ENCODE results near the gene KSR1. TPM values are rescaled to one million over a fixed set of nuclear protein-coding genes. Genes with fewer than 3 reads are reported as not detected.
"Not testable (repeated sequence)": the region's sequence is repeated elsewhere in the genome, so short reads cannot be mapped to it uniquely, and the experiment has no call there.

Gene KSR1
- total and polyA plus RNA-seq, 2 donors = 22.7 to 27.3 TPM

DNA sequence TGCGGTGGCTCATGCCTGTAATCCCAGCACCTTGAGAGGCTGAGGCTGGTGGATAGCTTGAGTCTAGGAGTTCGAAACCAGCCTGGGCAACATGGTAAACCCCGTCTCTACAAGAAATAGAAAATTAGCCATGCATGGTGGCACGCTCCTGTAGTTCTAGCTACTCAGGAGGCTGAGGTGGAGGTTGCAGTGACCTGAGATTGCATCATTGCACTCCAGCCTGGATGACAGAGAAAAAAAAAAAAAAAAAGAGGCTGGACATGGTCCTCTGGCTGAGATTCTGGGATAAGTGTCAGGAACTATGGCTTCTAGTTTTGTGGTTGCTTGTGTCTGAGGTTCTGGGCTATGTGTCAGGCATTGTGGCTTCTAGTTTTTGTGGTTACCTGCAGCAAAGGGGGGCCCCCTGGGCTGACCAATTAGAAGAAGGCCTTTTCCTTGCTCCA, 7.0 kb downstream of the KSR1 start:
- Histone ChIP-seq H3K4me3 (ENCODE audit: low read depth, low read length) (no peak overlapping the region), H3K27ac (ENCODE audit: low read depth) (no peak overlapping the region), H3K36me3 (ENCODE audit: insufficient read depth) (no peaks in the 10 kb centered on the region), H3K4me1 (ENCODE audit: insufficient read depth) (no peaks in the 10 kb centered on the region)
- no peak for DNase-seq (ENCODE audit: extremely low spot score)
- WGBS = 100% methylated on average over 4 of the region's 4 CpGs

DNA sequence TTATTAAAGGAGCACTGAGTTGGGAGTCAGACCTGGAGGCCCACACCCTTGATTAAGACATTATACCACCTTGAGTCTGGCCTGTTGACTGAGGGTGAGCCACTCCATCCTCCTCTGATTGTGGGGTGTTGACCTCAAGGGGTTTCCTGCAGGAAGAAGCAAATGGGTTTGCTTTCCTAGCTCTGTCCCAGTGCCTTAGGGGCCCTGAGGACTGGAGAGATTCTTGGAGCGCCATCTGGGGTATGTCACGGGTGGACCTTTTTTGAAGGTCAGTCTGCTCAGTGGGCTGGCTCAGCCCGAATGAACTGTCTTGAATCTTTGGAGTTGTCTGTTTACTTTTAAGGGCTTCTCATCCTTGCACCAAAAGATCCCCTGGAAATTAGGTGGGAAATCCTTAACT, 7.8 kb downstream of the KSR1 start:
- H3K4me3 ChIP-seq (ENCODE audit: low read depth, low read length); H3K36me3 ChIP-seq (ENCODE audit: insufficient read depth); H3K27ac ChIP-seq (ENCODE audit: low read depth); DNase-seq (ENCODE audit: extremely low spot score); H3K4me1 ChIP-seq (ENCODE audit: insufficient read depth): not testable (repeated sequence)
- 94% methylated on average over 3 of the region's 3 CpGs for WGBS

DNA sequence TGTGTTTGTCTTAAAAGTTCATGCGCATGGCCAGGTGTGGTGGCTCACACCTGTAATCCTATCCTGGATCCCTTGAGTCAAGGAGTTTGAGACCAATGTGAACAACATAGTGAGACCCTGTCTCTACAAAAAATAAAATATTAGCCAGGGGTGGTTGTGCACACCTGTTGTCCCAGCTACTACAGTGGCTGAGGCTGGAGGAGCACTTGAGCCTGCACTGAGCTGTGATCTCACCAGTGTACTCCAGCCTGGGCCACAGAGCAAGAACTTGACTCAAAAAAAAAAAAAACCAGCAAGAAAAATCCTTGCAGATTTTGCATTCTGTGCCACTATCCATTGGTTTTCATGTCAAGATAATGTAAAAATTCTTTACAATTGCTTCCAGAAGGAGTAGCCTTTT, 8.2 kb downstream of the KSR1 start:
- no peak overlapping the region for H3K27ac ChIP-seq (ENCODE audit: low read depth)
- 100% methylated on average over 1 of the region's 1 CpG for WGBS
- H3K4me3 ChIP-seq (ENCODE audit: low read depth, low read length) = no peak overlapping the region
- H3K36me3 ChIP-seq (ENCODE audit: insufficient read depth) = no peaks in the 10 kb centered on the region
- no peaks in the 10 kb centered on the region for H3K4me1 ChIP-seq (ENCODE audit: insufficient read depth)
- DNase-seq (ENCODE audit: extremely low spot score) = no peak

DNA sequence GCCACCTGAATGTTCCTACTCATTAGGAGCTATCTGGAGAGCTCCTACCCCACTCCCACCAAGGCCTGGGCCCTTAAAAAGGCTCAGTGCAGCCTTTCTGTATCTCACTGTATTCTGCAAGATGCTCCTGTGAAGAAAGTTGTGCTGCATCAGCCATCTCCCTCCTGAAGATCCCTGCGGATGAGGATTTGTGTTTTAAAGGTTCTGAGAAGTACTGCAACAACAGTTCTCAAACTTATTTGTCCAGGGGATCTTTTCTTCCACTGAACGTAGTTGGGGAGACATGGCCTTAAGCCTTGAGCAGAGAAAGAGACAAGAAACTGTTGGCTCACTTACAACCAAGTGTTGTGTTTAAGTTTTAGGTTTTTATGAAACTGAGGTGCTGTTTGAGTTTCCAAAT, 9.6 kb downstream of the KSR1 start:
- H3K27ac ChIP-seq (ENCODE audit: low read depth); DNase-seq (ENCODE audit: extremely low spot score); H3K4me1 ChIP-seq (ENCODE audit: insufficient read depth); H3K36me3 ChIP-seq (ENCODE audit: insufficient read depth); H3K4me3 ChIP-seq (ENCODE audit: low read depth, low read length): not testable (repeated sequence)
- 90% methylated on average over 2 of the region's 2 CpGs for WGBS

DNA sequence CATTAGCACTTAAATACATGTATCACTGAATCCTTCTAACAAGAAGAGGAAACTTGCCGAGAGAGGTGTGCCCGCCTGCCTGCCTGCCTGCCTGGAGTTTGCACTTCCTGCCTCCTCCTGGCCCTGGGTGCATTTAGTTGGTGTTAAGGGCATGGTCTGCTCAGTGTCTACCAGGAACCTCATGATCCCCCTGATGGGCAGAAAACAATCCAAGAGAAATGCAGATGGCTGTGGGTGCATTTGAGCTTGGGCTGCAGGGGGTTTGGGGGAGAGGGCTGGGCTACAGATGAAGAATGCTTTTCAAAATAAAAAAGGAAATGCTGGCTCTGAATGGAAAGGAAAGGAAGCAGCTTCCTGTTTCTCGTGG, 10.1 kb downstream of the KSR1 start:
- no peak overlapping the region for H3K27ac ChIP-seq (ENCODE audit: low read depth)
- no peaks in the 10 kb centered on the region for H3K4me1 ChIP-seq (ENCODE audit: insufficient read depth)
- no peak for DNase-seq (ENCODE audit: extremely low spot score)
- no peaks in the 10 kb centered on the region for H3K36me3 ChIP-seq (ENCODE audit: insufficient read depth)
- WGBS = 61% methylated on average over 3 of the region's 3 CpGs
- no peak overlapping the region for H3K4me3 ChIP-seq (ENCODE audit: low read depth, low read length)

DNA sequence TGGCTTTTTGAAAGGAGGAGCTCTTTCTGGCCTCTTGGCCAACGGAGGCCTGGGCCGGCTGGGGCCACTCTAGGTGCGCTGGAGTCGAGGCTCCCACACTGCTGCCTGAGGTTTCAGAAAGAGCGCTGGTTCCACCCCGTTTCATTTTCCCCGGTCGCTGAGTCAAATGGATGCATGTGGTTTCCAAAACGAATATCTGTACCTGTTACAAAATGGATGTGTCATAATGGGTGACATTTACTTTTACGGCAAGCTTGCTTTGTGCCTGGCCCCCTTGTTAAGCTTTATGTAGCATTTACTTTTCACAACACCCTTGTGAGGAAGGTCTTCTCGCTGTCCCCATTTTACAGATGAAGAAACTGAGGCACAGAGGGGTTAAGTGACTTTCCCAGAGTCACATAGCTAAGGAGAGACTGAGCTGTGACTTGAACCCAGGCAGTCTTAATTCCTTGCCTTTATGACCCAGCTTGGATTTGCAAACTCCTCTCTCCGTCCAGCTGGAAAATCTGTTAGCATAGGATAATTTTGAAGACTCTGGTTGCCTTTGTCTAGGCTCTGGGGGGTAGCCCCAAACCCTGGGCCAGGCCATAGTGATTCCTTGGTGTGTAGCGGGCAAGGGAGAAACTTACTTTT, 10.6 kb downstream of the KSR1 start:
- no peak overlapping the region for H3K27ac ChIP-seq (ENCODE audit: low read depth)

DNA sequence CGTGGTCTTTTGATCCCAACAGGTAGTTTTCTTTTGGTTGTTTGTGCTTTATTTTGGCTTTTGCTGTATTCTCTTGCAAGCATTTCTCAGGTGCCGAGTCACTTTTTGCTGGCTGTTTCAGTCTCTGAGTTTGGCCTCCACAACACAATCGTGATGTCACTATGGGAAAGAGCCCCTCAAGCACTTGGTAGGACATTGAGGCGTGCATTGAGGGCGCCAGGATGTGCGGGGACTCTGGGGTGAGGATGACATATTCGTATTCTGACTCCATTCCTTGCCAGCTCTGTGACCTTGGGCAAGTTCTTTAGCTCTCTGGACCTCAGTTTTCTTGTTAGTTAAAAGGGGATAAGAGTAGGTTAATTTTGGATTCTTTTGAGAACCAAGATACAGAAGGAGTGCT, 13.0 kb downstream of the KSR1 start:
- WGBS = 90% methylated on average over 7 of the region's 7 CpGs
- DNase-seq (ENCODE audit: extremely low spot score) = no peak

More for the DNA sequence above, 10.6 kb downstream of the KSR1 start:
- WGBS = 85% methylated on average over 13 of the region's 13 CpGs
- H3K4me3 ChIP-seq (ENCODE audit: low read depth, low read length) = no peak overlapping the region
- DNase-seq (ENCODE audit: extremely low spot score) = no peak
- H3K4me1 ChIP-seq (ENCODE audit: insufficient read depth) = no peaks in the 10 kb centered on the region
- no peaks in the 10 kb centered on the region for H3K36me3 ChIP-seq (ENCODE audit: insufficient read depth)

DNA sequence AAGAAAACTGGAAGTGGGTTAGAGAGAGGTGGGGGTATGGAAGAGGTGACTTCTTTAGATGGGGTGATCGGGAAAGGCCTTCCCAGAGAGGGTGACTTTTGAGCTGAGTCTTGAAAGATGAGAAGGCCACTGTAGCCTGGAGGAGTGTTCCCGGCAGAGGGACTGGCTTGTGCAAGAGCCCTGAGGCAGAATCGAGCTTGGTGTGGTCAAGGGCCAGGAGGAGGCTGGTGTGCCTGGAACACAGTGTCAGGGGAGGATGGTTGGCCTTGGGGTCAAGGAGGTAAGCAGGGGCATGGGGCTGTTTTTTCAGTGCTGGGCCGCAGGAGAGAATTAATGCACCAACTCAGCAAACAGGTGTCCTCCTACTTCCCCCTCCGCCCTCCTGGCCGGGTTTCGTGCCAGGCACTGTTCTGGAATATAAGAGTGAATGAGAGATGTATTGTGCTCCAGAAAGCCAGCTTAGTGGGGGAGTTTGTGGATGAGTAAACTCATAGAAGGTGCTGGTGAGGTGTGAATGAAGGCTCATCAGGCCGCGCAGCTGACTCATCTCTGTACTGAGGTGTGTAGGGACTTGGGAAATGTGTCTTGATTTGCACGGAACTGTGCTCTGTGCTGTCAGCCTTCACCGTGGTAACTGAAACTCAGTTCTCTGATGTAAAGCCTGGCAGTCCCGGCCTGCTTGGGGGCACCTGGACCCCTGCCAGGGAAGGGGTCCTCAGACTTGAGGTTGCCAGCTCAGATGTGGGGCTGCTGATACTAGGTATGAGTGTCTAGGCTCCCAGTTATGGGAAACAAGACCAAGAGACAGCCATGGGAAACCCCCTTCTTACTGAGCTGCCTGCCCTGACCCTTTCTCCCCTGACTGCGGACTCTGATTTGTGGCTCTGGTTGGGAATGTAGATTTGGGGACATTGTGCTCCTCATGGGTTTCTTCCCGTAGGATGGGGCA, 15.3 kb downstream of the KSR1 start:
- 91% methylated on average over 14 of the region's 14 CpGs for WGBS
- Histone ChIP-seq H3K27ac (ENCODE audit: low read depth) (no peak overlapping the region), H3K4me1 (ENCODE audit: insufficient read depth) (no peaks in the 10 kb centered on the region), H3K36me3 (ENCODE audit: insufficient read depth) (no peaks in the 10 kb centered on the region), H3K4me3 (ENCODE audit: low read depth, low read length) (no peak overlapping the region)
- DNase-seq (ENCODE audit: extremely low spot score) = no peak

More for the DNA sequence above, 13.0 kb downstream of the KSR1 start:
- Histone ChIP-seq H3K27ac (ENCODE audit: low read depth) (no peak overlapping the region), H3K4me3 (ENCODE audit: low read depth, low read length) (no peak overlapping the region), H3K36me3 (ENCODE audit: insufficient read depth) (no peaks in the 10 kb centered on the region), H3K4me1 (ENCODE audit: insufficient read depth) (no peaks in the 10 kb centered on the region)

DNA sequence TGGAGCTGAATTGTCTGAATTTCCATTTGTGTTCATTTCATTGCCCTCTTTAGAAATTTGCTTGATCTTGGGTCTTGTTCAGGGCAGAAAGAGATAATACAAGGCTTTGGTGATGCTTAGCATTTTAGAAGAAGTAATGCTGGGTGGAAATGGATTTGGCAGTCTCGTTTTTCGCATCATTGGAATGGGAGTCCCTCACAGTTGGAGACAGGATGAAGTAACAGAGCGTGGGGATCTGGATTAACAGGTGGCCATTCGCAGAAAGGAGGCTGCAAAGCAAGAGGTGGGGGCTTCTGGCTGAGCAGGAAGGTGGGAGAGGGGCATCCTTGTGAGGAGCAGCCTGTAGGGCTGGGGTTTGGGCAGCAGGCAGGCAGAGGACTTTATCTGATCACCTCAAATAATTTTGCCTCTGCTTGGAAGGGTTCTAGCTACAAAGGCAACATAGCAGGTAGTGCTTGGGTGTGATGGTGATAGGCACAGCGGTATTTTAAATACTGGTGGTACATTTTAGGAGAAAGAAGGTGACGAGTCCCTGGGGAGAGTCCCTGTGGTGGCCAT, 17.0 kb downstream of the KSR1 start:
- WGBS = 91% methylated on average over 6 of the region's 6 CpGs
- Histone ChIP-seq H3K36me3 (ENCODE audit: insufficient read depth) (no peaks in the 10 kb centered on the region), H3K27ac (ENCODE audit: low read depth) (no peak overlapping the region), H3K4me1 (ENCODE audit: insufficient read depth) (no peaks in the 10 kb centered on the region), H3K4me3 (ENCODE audit: low read depth, low read length) (no peak overlapping the region)
- no peak for DNase-seq (ENCODE audit: extremely low spot score)

DNA sequence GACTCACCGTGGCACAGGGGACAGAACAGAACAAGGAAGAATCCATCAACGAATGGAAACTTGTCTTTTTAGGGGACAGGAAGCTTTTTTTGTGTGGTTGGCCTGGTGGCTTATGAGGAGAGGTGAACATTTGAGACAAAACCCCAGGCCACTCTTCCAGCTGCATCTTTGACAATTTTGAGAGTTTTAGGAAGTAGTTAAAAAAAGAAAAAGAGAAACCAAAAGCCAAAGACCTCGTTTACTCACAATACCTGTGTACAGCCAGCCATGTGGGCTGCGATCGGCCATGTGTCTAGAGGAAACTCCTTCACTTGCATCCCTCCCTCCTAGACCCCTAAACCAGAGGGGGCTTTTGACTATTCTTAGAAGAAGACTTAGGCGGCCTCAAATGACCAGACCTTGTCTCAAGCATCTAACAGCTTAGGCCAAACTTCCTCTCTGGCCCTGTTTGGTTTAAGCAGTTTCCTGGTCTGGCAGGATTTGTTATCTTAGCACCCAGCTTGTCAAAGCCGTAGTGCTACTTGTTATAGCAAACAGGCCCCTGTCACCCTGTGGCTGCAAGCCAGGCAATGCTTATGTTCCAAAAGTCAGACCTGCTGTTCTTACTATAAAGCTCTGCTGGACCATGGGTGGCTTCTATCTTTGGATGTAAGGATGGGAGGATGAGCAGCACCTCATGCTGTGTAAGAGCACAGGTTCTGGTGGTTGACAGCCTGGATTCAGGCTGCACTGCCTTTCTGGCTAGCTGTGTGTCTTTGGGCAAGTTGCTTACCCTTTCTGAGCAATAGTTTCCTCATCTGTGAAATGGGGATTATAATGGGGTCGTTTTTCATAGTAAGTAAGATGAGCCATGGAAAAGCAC, 17.7 kb downstream of the KSR1 start:
- no peak overlapping the region for H3K4me3 ChIP-seq (ENCODE audit: low read depth, low read length)
- H3K36me3 ChIP-seq (ENCODE audit: insufficient read depth) = no peaks in the 10 kb centered on the region
- H3K4me1 ChIP-seq (ENCODE audit: insufficient read depth) = no peaks in the 10 kb centered on the region
- H3K27ac ChIP-seq (ENCODE audit: low read depth) = no peak overlapping the region
- no peak for DNase-seq (ENCODE audit: extremely low spot score)
- 57% methylated on average over 8 of the region's 8 CpGs for WGBS

DNA sequence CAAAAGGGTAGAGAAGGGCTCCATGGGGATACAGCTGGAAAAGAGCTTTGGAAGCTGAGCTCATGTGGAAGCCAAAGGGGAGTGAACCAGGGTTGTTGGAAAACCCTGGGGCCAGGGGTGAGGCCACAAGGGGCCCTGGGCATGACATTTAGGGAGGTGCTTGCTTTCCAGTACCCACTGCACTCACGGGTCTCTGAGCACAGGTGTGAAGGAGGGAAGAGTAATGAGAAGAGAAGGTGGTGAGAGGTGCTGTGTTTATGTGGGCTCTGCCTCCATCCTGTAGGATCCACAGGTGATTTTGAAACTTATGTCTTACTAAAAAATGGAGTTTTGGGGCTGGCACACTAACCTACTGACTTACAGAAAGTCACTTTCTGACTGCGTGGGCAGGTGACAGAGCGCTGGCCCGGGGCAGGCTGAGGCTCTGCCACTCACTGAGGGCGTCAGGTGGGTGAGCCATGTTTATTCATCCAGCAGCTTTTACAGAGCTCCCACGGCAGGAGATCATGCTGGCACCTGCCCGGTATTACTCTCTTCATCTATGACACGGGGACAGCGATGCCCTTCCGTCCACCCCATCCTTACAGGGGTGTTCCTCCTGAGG, 18.9 kb downstream of the KSR1 start:
- Histone ChIP-seq H3K27ac (ENCODE audit: low read depth) (no peak overlapping the region), H3K36me3 (ENCODE audit: insufficient read depth) (no peaks in the 10 kb centered on the region), H3K4me1 (ENCODE audit: insufficient read depth) (no peaks in the 10 kb centered on the region), H3K4me3 (ENCODE audit: low read depth, low read length) (no peak overlapping the region)
- DNase-seq (ENCODE audit: extremely low spot score) = no peak
- WGBS = 87% methylated on average over 10 of the region's 10 CpGs

DNA sequence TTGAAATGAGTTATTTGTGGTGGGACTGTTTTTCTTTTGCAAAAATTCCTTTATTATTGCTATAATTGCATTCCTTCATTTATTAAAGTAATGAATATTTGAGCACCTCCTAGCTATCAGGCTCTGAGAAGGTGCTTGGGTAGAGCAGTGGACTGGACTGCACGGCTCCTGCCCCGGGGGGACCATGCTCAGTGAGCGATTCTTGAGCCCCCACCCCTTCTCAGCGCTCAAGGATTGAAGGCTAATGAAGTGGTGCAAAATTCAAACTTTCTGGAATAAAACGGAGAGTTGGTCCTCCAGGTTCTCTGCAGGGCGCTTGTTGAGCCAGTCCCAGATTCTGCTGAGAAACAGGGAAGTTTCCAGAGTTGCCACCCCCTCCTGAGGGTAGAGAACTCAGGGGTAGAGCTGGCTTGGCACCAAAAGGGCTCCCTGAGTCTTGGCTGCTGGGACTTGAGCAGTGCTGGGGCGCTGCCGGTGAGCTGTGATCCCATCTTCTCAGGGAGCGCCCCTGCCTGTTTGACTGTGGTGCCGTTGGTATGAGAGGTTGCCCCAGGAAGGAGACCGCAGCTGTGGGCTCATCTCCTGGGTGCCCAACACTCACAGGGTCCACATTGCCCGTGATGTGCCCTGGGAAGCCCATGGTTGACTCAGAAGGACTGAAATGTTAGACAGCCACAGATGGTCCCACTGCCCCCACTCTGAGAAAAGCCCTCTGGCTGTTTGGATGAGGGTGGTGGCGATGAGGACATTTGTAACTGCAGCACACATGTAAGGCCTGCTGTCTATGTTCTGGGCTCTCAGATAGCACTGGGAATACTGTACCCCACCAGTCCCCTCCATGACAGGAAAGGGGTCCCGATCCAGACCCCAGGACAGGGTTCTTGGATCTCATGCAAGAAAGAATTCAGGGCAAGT, 20.0 kb downstream of the KSR1 start:
- Histone ChIP-seq H3K4me3 (ENCODE audit: low read depth, low read length) (no peak overlapping the region), H3K27ac (ENCODE audit: low read depth) (no peak overlapping the region), H3K36me3 (ENCODE audit: insufficient read depth) (no peaks in the 10 kb centered on the region), H3K4me1 (ENCODE audit: insufficient read depth) (no peaks in the 10 kb centered on the region)
- WGBS = 87% methylated on average over 14 of the region's 14 CpGs
- DNase-seq (ENCODE audit: extremely low spot score) = no peak
